HG02885 (cell line): ENCODE results near the gene HDAC7.

Experiments used
- ATAC-seq: cut with Tn5 transposase; IDR thresholded peaks from one replicate; pipeline ENCODE4 v1.9.1; 2021; ENCODE audit warnings: mild to moderate bottlenecking; ENCODE audit not compliant: unreplicated experiment, poor library complexity

Gene HDAC7

DNA sequence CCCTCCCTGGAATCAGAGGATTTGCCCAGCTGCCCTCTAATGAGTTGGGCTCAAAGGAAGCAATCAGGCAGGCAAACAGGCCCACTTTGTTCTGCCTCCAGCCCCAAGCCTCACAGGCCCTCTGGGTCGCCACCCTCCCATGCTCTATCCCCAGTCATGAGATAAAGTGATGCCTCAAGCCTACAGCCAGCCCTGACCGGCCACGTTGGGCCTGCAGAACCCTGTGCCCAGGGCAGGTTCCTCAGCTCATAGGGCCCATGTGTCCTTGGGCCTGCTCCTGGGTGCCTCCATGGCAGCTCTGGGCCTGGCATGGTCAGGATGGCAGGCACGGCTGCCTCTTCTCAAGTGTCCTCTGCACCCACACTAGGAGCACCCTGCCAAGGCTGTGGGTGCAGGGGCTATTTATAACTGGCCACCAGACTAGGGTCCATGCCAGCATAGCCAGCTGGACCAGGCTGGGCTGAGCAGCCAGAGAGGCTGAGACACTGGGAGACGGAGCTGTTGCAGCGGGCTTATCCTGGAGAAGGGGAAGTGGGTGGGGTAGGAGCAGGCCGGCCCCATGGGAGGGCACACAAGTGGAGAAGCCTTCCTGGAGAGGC, 20.2 kb downstream of the HDAC7 start:
- no peak for ATAC-seq

DNA sequence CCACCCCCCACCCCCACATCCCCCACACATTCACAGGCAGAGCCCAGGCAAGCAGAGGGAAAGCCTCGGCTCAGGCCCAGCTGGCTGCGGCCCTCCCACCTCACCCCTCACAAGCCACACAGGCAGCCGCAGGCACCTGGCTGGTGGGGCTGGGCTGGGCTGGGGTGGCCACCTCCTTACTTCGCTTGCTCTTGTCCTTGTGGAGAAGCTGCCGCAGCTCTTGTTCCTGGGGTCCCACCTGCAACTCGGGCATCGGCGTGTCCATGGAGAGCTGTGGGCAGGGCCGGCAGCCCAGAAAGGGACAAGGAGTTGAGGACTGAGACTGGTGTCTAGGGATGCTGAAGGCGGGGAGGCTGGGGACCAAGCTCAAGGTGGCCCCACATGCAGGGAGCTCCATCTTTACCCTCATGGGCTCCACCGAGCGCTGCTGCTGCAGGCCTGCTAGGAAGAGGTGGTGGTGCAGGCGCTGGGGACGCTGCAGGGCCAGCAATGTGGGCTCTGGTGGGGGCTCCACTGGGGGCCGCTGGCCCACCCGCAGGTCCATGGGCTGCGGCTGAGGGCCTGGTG, 21.2 kb downstream of the HDAC7 start:
- no peak for ATAC-seq

DNA sequence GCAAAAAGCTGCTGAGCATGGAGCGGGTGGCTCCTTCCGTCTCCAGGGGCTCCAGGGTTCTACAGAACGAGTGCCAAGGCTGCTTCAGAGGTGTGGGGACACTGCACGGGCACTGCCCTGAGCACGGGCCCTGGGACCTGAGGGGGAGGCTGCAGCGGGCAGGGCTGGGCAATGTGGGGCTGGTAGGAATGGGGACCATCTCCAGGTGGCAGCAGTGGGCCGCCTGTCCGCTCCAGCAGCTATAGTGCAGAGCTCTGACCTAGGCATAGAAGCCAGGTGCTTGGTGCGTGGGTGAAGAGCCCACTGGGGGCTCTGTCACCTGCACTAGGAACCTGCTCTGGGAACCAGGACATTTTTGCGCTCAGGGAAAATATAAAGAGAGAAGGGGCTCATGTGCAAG, 22.3 kb downstream of the HDAC7 start:
- peak; percentile 74 for ATAC-seq

DNA sequence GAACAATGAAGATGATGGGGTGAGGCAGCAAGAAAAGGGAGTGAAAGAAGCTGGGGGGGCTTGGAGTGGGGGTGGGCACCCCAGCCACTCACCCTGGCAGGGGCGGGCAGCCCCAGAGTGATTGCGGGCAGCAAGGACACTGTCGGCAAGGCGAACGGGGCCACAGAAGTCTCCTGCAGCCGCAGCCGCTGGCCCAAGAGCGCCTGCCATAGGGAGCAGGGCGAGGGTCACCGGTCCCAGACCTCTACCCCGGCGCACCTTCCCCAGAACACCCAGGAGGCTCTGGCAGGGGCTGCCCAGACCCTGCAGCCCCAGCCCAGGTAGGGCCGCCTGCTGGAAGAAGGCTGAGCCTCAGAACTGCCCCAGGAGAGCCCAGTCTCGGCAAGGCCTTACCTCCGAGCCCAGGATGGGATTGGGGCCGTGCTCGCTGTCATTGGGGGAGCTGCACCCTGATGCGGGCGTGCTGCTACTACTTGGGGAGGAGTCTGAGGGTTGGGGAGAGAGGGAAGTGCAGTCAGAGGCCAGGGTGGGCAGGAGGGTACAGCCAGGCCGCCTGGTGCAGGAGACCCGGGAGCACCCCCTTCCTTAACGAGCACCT, 23.8 kb downstream of the HDAC7 start:
- no peak for ATAC-seq

DNA sequence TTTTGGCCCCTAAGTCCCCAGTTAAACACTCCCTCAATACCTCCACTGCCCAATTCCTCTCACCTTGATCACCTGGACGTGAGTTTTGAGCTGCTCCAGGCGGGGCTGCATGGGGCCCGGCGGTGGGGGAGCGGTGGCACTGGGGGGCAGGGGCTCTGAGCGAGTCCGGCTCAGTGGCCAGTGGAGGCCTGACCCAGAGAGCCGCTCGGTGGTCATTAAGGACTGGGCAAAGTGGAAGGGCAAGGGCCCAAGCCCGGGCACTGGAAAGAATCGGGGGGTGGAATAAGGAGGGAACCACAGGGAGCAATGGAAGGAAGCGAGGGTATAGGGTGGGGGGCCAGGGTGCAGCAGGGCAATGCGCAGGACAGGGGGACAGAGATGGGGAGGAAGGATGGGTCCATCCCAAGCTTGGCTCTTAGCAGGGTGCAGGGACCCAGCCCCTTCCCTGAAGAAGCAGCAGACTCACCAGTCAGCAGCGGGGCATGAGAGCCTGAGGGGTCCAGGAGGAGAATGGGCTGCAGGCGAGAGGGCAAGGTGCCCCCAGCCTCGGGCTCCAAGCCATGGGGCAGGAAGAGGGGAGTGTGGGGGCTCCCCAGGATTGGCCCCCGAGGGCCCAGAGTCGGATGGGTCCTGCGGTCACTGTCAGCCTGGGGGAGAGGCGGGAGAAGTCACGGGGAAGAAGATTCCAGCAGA, 24.4 kb downstream of the HDAC7 start:
- no peak for ATAC-seq

DNA sequence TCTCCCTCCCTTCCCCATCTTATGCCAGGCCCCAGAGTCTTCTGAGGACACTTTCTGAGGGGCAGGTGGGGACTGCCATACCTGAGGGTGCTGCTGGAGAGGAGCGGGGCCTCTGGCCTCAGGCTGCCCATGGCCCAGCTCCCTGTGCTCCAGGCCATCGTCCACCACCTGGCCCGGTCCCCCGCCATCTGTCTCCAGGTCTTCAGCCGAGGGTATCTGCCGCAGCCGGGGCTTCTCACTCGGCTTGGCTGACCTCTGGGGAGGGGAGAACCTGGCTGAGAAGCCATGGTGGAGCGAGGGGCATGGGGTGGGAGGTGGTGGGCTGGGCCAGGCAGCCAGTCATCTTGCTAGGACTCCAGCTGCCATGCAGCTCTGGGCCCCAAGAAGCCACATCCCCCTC, 25.0 kb downstream of the HDAC7 start:
- no peak for ATAC-seq

DNA sequence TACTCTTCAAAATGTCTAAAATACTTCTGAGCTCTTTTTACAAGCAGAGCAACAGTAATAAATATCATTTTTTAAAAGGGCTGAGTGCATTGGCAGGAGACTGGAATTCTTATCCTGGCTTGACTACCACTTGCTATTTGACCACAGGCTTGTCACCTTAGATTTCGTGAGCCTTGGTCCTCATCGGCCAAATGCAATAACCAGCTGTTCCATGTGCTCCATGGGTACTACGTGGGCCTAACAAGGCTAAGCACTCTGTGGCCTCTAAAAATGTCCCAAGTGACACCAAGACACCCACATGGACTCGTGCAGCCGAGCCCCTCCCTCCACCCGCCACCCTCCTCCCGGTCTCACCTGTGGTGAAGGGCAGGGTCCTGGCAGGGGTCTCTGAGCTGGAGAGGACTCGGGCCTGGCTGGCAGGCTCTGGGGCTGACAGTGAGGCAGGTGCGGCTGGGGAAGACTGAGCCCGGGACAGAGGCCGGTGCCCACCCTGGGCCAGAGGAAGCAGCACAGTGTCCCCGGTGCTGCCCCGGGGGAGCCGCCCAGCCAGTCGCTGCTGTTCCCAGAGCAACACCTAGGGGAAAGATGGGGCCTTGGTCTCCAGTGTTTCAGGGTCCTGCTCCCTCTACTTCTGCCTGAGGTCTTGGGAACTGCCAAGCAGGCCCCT, 26.6 kb downstream of the HDAC7 start:
- ATAC-seq: no peak

DNA sequence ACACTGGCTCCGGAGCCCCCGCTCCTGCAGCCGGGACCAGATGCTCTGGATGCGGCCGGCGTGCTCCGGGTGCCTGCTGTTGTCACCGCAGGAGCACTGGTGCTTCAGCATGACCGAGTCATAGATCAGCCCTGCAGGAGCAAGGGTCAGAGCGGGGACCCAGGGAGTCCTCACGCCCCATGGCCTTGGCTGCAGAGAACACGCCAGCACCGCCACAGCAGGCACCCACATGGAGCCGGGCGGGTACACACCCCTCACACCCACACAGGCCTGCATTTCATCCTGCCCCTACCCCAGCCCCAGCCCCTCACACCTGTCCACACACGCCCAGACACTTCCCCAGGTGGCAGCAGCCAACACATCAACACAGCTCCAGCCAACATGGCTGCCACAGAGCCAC, 27.8 kb downstream of the HDAC7 start:
- ATAC-seq: no peak

DNA sequence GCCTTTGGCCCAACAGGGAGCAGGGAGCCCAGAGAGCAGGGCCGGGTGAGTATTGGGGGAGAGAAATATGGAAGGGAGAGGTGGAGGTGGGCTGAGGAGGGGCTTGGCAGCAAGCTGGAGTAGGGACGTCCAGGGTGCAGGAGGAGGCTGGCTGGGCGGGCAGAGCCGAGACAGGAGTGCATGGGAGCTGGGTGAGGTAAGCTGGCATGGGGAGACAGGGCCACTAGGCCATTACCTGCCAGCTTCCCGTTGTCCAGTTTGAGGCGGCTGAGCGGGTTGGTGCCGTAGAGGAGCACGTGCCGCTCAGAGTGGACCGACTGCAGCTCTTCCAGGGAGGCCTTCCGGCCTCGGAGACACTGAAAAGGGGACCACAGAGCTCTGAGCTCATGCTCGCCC, 28.4 kb downstream of the HDAC7 start:
- no peak for ATAC-seq

DNA sequence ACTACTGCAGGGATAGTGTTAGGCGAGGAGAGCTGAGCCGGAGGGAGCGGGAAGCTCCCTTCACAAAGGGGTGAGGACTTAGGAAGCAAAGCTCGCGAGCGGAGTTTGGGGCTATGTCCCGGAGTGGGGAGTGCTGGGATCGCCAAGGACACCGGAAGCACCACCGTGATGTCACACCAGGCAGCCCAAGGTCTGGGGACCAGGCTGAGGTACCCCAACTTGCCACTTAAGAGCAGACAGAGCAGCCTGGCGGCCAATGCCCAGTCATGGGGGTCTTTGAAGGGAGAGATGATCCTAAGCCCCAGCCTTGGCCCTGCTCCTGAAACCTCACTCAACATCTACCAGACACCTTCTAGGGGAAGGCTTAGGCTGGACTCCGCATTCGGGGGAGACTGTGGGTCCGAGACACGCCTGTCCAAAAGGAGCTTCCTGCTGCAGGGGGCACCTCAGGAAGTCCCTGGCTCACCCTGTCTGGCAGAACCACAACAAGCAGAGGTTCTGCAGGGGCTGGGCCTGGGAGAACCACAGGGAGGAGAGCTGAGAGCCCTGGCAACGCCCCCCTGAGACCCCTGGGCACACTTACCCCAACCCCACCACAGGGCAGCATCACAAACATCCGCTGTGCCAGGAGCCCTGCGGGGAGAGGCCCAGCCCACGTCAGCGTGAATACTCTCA, 28.9 kb downstream of the HDAC7 start:
- no peak for ATAC-seq

DNA sequence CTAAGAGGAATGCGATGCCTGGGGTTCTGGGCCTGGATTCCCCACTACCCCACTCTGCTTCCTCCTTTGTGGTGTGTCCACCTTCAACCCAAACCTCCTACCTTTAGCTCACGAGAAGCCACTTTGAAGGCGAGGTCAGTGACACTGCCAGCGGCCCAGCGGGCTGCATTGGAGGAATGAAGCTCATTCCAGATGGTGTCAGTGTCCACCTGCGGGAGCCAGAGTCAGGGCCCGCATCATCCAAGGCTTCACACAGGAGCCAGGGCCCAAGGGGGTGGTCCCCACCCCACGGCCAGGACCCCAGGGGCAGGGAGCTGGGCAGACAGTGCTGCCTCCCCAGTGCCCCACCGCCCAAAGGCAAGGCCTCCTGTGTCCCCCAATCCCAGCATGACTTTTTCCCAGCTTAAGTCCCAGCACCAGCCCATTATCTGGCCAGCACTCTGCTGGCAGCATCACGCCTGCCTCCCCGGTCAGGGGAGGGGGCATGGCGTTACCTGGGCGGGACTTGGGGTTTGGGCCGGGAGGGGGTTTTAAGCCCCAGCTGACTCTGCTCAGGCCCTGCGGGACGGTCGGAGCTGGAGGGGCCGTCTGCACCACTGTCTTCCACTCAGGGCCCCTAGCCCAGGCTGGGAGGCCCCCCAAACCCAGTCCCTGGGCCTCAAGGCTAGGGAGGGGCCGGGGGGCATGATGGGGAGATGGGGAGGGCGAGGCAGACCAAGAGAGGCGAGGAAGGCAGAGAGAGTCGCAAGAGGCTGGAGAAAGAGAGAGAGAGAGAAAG, 29.8 kb downstream of the HDAC7 start:
- ATAC-seq: no peak

DNA sequence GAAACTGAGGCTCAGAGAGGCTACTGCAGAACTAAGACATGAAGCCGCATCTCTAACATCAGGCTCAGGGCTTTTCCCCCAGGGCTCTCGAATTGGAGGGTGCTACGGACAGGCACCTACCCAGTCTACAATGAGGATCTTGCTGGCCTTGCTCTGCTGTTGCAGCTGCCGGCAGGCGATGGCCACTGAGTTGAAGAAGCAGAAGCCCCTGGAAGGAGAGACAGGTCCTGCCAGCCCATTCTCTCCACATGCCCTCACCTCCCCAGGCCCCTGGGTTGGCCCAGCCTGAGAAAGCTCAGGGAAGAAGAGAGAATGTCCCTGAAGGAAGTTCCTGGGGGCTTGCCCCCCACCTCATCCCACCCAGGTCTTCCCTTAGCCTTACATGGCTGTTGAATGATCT, 30.6 kb downstream of the HDAC7 start:
- no peak for ATAC-seq

DNA sequence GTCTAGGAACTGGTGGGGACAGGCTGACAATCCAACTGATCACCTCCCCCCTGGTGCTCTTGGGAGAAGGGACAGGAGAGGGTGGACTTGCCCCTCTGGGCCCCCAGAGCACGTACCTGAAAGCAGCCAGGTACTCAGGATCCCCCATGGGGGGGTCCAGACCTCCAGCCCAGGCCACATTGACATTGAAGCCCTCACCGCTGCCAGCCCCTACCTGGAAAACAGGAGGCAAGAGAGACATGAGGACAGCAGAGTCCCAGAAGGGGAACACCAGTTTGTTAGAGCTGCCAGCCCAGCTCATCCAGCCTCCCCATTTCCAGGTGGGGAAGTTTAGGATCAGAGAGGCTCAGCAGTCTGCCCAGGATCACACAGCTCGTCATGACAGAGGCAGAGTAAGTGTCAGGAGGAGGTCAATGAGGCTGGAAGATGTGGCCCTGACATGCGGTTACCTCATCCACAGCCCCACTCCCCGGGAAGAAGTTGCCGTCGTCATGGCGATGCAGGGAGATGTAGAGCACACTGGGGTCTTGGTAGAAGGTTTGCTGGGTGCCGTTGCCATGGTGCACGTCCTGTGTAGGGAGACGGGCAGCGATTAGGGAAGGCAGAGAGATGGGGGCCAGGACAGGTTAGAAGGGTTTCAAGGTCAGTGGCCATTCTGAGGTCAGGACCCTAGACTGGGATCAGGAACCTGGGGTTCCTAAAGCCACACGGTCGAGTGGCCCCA, 31.9 kb downstream of the HDAC7 start:
- ATAC-seq: no peak

DNA sequence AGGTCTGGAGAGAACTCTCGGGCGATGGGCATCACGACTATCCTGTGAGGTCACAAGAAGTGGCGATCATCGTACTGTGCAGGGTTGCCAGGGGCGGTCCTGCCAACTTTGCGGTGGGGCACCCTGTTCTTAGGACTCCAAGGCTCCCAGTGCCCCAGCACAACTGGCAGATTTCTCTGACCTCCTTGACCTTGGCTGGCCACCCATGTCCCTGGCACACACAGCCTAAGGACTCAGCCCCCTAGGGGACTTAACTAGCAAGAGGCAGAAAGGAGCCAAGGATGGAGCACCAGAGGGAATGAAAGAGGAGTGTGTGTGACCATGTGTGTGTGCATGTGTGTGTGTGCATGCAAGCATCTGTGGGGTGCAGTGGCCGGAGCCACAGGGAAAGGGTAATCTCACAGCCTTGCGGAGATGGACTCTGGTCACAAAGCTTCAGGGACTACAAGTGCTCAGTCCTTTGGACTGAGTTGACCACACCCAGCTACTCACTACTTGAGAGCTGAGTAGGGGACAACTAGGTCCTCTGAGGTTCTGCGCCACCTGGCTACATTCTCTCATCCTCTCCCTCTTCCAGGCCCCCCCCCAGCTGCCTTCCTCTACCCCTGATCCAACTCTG, 32.9 kb downstream of the HDAC7 start:
- ATAC-seq: no peak

DNA sequence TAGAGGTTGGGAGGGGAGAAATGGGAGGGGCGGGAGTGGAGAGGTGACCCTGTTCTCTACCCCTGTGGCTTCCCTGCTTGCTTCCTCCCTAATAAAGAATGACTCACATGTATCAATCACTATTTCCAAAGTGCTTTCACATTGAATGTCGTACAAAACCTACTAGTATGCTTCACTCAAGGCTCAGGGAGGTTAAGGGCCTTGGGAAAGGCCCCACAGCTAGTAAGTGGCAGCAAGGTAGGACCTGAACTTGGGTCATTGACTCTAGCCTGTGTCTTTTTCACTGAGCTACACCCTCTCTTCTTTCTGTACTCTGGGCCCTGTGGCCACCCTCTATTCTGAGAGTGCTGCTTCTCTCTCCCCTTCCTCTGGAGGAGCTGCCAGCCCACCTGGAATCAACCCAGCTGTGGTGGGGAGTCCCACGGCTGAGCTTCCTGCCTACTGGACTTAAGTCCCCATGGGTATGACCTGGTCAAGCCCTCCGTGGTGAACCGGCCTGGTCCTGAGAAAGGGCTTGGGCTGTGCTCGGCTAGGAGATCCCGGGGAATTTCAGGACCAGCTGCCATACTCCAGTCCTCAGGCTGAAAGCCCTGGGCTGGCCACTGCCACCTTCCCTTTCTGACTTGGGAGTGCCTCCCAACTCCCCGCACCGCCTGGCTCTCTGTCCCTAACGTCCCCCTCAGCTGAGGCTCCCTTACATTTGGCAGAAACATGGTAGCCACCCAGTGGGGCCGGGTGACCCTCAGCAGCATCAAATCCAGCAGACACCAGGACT, 33.6 kb downstream of the HDAC7 start:
- ATAC-seq: no peak

DNA sequence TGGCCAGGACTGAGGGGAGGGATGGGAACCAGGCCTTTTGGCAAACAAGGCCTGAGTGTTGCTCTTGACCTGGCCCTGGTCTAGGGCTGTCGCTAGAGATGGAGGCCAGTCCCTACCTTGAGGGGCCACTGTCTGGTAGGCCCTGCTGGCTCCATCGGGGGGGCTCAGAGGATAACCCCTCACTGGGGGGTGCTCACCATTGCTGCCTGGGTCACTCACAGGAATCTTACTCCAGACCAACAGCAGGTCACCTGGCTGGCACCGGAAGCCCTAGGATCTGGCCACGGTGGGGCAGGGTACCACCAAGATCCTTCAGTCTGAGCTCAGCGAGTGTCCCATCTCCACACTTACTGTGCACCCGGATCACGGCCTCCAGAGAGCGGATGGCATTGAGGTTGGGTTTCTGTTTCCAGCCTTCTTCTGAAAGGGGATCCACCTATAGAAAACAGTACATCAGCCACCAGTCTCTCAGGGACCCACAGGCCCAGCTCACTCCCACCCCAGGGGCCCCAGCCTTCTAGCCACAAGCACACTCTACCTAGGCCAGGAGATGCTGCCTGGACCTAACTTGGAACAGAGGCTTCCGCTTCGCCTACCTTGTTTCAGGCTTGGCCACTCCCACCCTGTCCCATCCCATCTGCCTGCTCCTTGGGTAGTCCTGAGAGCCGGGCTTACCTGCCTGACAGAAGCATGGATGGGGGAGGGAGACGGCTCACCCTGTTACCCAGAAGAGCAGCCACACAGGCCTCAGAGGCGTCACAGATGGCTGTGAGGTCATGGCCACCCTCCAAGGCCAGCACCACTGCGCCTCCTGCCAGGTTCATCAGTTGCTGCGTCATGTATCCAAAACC, 34.4 kb downstream of the HDAC7 start:
- no peak for ATAC-seq
